HG02943 (cell line): ENCODE data around the gene TNRC18.
"Not testable (repeated sequence)": the region's sequence is repeated elsewhere in the genome, so short reads cannot be mapped to it uniquely, and the experiment has no call there.

Experiments
- ATAC-seq: cut with Tn5 transposase; IDR thresholded peaks from one replicate; pipeline ENCODE4 v1.9.1; 2021; ENCODE audit warnings: mild to moderate bottlenecking, low read depth, moderate library complexity; ENCODE audit not compliant: unreplicated experiment

The TNRC18 gene

DNA sequence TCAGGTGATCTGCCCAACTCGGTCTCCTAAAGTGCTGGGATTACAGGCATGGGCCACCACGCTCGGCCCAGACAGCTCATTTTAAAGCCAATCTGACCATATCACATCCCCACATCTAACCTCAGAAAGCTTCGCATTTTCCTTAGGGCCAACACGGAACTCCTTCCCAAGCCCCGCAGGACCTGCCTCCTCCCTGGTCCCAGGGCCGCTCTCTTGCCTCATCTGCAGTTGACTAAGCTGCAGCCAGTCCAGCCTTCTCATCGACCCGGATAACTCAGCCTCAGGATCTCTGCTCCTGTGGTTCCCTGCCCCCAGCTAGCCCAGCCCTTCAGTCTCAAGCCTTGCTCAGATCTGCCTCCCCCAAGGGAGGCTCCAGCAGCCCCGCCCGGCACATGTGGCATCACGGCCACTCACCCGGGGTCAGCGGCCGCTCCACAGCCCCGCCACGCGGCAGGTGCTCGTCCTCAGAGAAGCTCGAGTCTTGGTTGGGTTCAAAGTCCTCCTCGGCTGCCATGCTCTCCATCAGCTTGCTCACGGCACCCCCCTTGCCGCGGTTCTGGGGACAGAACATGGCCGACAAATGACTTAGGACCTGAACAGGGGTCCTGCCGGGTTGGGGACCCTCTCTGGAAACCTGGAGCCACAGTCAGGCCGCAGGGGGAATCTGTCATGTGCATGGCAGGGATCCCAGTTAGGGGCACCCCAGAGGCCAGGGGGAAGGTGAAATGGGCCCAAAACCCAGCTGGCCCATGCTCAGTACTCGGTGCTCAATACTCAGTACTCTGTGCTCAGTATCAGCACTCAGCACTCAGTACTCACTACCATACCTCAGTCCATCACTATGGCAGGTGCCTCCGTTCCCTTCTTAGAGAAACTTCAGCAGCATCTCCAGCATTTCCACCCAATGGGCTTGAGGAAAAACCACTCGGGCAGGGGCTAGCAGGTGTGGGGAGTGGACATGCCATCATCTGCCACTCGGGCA lies 99.5 kb downstream of the TNRC18 start:
- ATAC-seq, result not testable (repeated sequence)

GRCh38 chr7:5322621-5323410 lies 100.8 kb downstream of the TNRC18 start:
- ATAC-seq, result no peak

DNA sequence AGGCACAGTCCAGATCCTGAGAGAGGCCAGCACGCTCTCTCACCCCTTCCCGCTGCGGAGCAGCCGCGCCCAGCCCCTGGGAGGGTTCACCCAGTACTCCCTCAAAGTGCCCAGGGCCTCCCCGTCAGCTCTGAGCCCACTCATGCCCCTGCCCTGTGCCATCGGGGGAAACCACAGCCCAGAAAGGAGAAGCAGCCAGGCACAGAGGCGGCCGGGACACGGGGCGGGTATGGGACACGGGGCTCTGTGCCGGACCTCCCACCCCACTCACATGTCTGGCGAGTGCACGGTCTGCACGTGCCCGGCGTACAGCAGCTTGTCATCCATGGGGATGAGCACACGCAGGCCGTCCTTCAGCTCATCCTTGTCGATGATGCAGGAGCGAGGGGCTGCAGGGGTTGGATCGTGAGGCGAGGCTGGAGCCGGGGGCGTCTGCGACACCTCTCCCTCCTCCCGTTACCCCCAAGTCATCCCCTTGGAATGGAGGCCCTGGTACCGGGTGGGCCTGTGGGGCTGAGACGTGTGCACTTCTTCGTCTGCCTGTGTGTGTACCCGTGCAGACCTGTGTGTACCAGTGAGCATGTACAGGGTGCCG lies 102.7 kb downstream of the TNRC18 start:
- ATAC-seq, result no peak

GRCh38 chr7:5320391-5320790 lies 103.2 kb downstream of the TNRC18 start:
- no peak for ATAC-seq

- ATAC-seq, result not testable (repeated sequence)
Observed at GRCh38 chr7:5318613-5319012, 105.0 kb downstream of the TNRC18 start.

GRCh38 chr7:5315761-5316160 lies 107.9 kb downstream of the TNRC18 start:
- ATAC-seq, result no peak

- no peak for ATAC-seq
Observed at GRCh38 chr7:5314864-5315263, 108.8 kb downstream of the TNRC18 start.

DNA sequence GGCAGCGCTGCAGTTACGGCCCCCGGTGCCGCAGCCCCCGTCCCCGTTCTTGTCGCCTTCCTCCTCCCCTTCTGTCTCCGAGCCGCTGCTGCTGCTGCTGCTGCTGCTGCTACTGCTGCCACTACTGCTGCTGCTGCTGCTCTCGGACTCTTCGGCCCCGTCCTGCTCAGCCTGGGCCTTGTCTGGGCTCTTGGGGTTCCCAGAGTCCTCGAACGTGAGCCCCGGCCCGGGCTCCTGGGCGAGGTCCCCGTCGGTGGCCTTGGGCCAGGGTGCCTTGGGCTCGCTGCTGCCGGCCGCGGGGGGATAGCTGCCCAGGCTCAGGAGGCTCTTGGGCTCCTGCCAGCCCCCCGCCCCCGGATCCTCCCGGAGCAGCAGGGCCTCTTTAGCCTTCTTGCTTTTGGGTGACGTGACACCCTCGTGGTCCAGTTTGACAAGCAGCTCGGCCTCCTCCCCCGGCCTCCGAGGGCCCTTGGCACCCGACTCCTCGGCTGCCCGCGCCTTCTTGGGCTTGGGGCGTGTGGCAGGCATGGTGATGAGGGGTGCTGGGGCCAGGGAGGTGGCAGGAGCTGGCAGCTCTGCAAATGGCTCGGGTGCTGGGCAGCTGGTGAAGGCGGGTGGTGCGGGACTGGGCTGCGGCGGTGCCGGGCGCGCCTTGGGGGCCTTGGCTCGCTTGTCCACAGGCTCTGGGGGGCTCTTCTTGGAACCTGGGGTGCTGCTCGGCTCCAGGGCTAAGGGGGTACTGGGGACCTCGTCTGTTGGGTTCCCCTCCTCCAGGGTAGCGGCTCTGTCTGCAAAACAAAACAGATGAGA lies 110.4 kb downstream of the TNRC18 start:
- not testable (repeated sequence) for ATAC-seq

DNA sequence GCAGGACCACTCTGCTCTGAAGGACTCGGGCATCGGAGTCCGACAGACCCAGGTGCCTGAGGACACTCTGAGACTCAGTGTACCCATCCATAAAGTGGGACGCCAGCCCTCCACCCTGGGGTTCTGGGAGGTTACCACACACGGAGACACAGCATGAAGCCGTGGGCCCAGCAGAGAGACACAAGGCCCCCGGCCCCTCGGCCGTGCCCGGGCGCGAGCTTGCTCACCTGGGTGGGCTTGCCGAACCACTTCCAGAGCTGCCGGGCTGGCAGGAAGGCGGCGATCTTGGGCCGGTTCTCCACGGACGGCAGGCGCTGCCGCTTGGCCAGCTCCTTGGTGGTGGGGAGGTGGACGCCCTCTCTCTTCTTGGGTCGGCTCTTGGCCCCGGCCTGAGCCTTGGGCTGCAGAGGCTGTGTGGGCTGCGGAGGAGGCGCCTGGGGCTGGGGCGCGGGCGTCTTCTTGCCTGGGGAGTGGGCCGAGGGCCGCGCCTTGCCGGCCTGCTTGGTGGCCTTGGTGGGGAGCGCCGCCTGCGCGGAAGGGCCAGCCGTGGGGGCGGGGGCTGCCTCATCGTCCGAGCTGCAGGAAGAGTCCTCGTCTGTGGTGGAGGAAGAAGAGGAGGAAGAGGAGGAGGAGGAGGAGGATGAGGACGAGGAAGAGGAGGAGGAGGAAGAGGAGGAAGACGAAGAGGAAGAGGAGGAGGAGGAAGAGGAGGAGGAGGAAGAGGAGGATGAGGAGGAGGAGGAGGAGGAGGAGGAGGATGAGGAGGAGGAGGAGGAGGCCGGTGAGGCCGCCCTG lies 111.2 kb downstream of the TNRC18 start:
- not testable (repeated sequence) for ATAC-seq

GRCh38 chr7:5310822-5311405 lies 112.7 kb downstream of the TNRC18 start:
- ATAC-seq, result no peak

GRCh38 chr7:5309146-5309545 lies 114.5 kb downstream of the TNRC18 start:
- ATAC-seq, result no peak

DNA sequence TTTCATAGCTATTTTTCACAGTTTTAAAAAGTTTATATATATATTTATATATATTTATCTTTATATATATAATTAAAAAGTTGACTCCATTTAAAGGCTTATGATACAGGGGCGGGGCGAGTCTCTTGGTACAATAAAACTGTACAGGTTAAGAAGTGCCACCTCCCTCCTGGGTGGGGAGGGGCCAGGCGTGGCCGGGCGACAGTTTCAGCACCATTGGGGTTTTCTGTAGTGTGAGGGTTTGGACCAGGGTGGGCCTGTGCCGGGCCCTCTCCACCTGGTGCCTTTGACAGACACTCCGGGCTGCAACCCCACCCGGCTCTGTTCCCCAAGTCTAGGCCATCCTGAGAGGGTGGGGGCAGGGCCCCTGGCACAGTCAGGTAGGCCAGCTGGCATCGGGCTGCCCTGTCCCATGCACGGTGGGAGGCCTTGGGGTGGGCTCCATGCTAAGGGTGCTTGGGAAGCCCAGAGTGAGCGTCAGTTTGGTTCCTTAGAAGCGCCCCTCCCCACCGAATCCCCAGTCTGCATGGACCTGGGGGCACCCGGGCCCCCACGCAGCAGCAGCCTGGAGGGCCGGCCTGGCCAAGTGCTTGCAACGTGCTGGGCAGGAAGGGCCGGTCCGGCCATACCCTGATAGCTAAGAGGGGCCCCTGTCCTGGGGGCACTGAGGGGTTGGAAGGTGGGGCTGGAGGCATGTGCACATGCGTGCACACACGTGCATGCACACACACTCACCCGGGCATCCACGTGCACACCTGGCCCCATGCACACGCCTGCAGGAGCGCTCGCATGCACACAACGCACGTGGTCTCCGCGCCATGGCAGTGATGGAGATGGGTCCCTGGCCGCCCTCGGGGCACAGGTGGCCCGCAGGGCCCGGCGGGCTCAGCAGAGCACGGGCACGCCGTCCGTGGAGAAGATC lies 116.2 kb downstream of the TNRC18 start:
- not testable (repeated sequence) for ATAC-seq

DNA sequence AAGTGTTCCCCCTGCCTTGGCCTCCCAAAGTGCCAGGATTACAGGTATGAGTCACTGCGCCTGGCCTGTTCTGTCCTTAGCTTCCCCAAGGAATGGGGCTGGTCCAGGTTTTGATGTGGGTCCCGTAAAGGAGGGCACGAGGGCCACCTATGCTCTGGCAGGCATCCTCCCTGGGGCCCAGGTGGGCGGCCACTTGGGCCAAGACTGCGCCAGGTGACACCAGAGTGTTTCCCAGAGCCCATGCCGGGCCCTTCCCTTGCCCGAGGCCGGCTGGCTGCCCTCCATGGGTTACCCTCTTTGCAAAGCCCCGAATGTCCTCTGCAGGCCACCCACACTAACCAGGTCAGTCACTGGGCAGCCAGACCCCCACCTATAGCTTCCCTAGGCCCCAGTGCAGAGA lies 118.6 kb downstream of the TNRC18 start:
- ATAC-seq, result not testable (repeated sequence)

GRCh38 chr7:5303591-5304505 lies 119.8 kb downstream of the TNRC18 start:
- ATAC-seq, result no peak

DNA sequence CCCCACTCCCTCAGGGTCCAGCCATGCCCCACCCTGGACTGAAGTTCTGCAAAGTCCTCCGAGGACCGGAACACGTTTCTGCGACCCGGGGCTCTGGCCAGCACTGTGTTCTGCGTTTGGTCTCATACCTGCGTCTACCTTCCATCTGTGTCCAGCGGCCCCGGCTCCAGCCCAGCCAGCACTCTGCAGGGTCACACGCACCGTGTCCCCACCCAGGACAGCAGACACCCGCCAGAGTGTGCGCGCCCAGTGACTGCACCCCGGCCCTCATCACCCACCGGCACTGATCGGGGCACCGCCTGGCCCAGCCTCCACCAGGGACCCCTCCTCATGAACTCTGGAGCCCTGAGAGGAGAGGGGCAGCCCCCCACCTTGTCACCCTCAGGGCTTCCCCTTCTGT lies 120.6 kb downstream of the TNRC18 start:
- no peak for ATAC-seq

DNA sequence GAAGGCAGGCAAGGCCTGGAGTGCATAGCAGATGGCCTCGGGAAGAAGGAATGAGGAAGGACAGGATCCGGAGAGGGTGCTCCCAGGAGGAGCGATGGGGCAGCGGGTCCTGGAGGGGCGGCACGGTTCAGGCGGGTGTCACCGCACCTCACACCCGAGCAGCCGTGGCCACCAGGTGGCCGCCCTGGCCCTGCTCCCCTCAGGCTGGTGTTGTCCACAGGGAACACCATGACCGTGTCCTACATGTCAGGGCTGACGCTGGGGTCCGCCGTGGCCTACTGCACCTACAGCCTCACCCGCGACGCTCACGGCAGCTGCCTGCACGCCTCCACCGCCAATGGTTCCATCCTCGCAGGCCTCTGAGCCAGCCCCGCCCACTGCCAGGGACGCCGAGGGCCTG lies 121.1 kb downstream of the TNRC18 start:
- no peak for ATAC-seq

GRCh38 chr7:5300366-5300765 lies 123.3 kb downstream of the TNRC18 start:
- ATAC-seq, result no peak
